HG03025 (cell line): ENCODE measurements around the gene DNAJB6.

Experiments used
- ATAC-seq: cut with Tn5 transposase; IDR thresholded peaks from one replicate; pipeline ENCODE4 v1.9.1; 2021; ENCODE audit warnings: mild to moderate bottlenecking, moderate library complexity; ENCODE audit not compliant: unreplicated experiment, low FRiP score

The DNAJB6 gene

GRCh38 chr7:157361537-157361936 is 24.7 kb downstream of the DNAJB6 start:
- no peak for ATAC-seq

- ATAC-seq: no peak
These were observed 25.9 kb downstream of the DNAJB6 start for GRCh38 chr7:157362729-157363128.

DNA sequence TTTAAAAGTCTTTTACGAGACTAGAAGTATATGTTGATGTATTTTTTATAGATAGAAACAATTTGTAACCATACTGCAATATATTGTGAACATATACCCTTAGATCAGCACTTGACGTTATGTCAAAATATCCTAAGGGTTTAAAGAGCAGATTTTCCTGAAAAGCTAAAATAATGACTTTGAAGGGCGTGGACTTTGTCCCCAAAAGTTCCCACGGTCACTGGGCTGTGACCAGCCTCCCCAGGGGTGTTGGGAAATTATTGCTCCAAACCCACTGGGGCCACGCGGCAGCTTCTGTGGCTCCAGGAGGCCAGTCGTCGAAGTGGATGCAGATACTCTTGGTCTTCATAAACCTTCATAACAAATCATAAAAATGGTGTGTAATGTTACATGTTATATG is 29.9 kb downstream of the DNAJB6 start:
- ATAC-seq: no peak

DNA sequence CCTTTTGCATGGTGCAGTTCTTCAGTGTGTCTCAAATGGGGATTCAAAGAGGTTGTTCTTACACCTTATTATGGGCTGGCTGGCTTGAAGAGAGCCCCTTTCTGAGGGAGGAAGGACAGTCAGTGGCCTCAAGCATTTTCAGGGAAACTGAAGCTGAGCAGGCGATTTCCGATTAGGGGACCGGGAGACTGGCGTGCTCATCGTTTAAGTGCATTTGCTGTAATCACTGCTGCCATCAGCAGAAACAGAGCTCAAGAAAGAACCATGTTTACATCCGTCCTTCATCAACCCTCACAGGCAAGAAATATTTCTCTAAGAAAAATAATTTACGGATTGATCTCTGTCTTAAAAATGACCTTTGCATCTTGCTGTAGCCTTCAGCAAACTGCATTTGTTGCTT is 32.2 kb downstream of the DNAJB6 start:
- no peak for ATAC-seq

- no peak for ATAC-seq
These were observed 33.9 kb downstream of the DNAJB6 start for GRCh38 chr7:157370742-157371141.

- ATAC-seq: no peak
These were observed 34.5 kb downstream of the DNAJB6 start for GRCh38 chr7:157371296-157371695.

DNA sequence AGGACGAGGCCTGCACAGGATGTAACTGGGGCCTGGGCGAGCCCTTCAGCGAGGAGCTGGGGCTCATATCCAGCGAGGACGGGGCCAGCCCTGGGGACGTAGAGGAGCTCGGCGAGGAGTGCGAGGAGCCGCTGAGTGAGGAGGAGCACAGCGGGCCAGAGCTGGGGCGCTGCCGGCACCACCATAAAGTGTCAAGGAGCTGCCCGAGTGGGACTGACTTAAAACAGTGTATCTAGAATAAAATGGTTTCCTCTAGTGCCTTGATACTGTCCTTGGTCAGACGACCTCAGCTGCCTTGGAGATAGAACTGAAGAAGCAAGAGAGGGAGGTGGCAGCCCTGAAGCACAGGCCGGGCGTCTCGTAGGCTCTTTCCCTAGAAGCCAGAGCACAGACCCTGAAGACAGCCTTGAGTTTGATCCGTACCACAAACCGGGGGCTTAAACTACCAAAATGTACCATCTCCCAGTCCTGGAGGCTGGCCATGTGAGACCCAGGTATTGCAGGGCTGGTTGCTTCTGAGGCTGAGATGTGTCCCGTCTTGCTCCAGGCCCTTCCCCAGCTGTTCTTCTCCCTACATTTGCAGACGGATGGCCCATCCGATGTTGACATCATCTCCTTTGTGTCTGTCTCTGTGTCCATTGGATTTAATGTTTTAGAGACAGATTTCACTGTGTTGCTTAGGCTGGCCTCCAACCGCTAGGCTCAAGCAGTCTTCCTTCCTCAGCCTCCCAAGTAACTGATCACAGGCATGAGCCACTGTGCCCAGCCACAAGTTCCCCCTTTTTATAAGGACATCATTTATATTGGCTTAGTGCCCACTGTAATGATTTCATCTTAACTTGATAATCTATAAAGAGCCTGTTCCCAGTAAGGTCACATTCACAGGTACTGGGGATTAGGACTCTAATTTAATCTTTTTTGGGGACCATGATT is 35.8 kb downstream of the DNAJB6 start:
- ATAC-seq: no peak

DNA sequence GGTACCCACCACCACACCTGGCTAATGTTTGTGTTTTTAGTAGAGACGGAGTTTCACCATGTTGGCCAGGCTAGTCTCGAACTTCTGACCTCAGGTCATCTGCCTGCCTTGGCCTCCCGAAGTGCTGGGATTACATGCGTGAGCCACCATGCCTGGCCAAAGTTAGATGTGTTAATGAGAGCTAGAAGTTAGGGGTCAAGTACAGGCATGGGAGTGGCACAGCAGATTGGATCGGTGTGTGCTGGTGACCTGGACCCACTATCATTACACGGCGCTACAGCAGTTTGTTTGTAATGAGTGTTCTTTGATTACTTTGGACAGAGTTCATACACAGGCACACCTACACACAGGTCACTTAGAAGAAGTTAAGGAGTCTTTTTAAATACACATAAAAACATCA is 36.7 kb downstream of the DNAJB6 start:
- ATAC-seq: no peak

DNA sequence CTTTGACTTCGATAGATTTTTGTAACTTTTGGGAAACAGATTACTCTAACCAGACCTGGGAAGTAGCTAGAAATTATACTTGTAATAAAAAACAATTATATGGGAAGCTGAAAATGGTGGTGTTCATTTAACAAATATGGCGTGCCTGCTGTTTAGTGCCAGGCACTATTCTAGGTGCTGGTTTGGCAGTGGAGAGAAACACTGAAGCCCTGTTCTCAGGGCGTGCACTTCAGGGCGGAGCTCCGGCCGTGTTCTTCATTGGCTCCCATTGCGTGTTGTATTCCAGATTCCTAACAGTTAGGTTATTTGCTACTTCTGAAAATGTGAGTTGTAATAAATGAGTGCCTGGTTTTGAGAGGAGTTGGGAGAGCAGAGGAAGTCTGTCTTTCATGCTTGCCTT is 38.6 kb downstream of the DNAJB6 start:
- ATAC-seq: no peak

DNA sequence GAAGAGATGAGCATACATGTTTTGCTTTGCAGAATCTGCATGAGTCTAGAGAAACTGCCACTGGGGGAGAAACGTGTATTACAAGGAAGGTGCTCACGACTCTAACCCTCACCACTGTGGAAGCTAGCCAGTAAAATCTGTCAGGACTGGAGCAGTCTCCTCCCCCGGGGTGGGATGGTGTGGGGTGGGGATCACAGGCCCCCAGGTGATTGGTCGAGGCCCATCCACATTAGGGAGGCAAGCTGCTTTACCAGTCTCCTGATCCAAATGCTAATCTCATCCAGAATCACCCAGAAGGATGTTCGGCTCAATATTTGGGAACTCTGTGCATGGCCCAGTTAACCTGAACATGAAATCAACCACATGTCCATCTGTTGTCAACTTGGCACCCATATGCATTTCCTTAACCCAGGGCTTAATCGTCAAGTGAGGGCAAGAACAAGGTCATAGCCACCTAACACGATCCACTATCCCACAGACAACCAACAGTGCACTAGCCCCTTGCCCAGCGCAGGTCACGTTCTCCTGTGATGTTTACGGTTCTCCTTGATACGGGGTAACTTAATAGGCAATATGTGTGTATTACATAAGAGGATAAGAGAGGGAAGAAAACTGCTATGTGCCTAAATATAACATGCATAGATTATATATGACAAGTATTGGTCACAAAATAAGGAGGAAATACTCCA is 40.8 kb downstream of the DNAJB6 start:
- ATAC-seq: no peak

- ATAC-seq: no peak
These were observed 41.6 kb downstream of the DNAJB6 start for GRCh38 chr7:157378390-157378789.

DNA sequence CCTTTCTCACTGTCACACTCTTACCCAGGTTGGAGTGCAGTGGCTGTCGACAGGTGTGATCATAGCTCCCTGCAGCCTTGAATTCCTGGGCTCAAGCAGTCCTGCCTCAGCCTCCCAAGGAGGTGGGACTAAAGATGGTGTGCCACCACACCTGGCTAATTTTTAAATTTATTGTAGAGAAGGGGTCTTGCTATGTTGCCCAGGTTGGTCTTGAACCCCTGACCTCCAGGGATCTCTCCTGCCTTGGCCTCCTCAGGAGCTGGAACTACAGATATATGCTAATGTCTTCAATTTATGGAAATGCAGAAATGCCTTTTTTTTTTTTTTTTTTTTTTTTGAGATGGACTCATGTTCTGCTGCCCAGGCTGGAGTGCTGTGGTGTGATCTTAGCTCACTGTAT is 42.7 kb downstream of the DNAJB6 start:
- no peak for ATAC-seq

- ATAC-seq: no peak
These were observed 43.6 kb downstream of the DNAJB6 start for GRCh38 chr7:157380416-157380815.

- no peak for ATAC-seq
These were observed 47.1 kb downstream of the DNAJB6 start for GRCh38 chr7:157383868-157384267.

DNA sequence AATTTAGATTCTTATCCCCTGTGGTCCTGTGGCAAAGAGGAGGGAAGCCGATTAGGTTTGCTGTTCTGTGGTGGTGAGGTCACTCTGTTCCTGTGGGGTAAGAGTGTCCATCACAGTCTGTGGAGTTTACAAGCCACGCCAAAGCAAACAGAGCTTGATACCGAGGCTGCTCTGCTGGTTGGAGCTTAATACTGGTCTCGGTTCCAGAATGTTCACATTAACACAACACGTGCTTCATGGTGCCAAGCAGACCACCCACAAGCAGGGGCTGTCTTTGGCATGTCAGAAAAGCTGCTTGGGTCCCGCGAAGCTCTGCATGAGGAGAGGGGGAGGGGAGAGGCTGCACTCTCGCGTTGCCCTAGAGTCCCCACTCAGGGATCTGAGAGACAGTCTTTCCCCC is 47.5 kb downstream of the DNAJB6 start:
- no peak for ATAC-seq

DNA sequence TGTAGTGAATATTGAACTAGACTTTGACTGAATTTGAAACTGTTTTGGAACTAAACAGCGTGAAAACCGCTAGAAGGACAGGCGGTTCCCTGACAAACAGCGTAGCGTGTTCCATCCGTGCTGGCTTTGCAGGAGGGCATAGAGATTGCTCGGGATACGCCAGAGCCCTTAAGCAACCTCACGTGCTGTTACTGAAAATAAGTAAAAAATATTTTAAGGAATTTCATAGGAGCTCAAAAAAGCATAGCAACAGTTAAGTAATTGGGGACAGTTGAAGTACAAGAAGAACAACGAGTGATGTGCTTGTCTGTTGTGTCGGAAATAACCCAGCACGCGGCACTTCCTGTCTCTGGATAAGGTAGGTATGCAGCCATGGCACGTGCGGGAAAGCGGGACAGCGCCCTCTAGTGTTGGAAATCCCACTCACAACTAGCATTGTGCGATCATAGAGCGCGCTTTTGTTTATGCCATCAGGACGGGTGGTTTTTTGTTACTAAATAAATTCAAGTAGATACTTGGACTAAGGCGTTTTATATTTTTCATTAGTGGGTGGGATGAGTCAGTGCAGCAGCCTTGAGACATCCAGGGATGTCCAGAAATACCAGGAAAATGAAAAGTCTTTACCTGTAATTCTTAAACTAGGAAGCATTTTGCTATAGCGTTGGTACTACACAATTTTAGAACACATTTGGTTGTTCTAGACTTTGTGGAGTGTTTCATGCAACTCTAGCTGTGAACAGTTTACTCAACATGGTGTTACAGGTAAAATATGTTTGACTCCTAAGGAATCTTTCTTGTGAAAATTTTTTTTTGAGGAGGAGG is 50.4 kb downstream of the DNAJB6 start:
- peak; percentile 89 for ATAC-seq

DNA sequence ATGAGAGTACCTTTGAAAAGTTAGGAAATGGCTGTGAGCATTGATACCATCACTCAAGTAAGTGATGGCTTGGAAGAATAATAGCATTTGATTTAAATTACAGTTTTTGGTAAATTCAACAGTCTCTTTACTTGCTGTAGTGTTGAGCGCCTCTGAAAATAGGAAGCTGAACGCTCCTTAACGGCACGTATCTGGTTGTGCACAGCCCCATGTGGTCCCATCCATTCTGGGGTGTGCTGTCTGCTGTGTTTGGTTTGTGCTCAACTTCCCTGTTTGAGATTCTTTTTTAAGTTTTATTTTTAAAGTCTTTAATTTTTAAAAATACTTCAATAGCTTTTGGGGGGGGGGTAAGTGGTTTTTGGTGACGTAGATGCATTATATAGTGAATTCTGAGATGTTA is 51.5 kb downstream of the DNAJB6 start:
- no peak for ATAC-seq

DNA sequence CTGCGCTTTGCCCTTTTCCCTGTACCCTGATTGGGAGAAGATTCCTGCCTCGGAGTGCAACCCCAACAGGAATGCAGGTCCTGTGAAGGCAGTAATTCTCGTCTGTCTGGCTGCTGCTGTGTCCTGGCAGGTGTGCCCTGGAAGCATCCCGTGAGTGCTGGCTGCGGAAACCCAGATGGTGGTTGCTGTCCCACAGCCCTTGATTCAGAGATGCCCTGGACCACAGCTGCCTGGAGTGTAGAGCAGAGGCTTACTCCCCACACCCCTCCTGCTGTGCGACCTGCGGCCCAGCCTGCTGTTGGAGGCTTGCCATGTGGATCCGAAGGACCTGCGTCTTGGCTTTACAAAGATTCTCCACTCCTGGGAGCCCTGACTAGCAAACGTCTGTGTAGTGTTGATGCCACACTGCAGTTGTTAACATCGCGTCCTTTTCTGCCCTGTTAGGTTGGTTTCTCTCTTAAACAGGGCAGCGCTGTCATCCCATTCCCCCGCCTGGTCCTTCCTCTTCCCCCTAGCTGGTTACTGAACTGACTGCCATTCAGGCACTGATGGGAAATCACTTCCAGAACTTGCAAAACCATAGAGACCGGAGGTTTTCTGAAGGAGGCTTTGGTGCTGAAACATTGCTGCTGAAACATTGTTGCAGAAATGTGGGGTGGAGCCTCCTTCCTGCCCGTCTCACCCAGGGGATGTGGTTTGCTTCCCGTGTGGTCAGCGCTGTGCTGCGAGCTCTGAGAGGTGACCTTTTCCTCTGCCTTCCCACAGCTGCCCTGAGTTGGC is 53.3 kb downstream of the DNAJB6 start:
- no peak for ATAC-seq

GRCh38 chr7:157391036-157391710 is 54.4 kb downstream of the DNAJB6 start:
- no peak for ATAC-seq
